ENCODE results near the gene HAUS8. TPM values are rescaled to one million over a fixed set of nuclear protein-coding genes. Genes with fewer than 3 reads are reported as not detected.

HAUS8 gene
- total RNA-seq, 2 donors from 2014 or later: 1.6 to 2.3 TPM

DNA sequence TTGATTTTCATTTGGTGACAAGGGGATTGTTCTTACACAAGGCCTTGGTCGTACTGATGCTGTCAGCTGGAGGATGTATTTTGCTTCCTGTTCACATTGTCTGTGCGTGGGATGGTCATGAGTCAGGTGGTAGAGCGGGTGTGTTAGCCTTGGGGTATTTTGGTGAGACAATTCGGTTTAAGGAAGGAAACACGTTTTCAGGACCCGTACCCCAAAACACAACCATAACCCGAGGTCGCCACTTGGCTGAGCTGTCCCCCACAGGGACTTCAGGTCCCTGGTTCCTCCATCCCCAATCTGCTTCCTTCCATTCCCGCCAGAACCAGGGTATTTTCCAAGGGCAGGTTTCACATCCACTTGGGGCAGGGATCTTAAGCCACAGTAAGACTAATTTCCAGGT is 15.3 kb upstream of the HAUS8 start:
- TF ChIP-seq CTCF (IDR thresholded peaks at IDR 0.05) (no peak), POLR2A (IDR thresholded peaks at IDR 0.05) (no peak)
- intact Hi-C loops (cut with DNase I): no loop called here
- no peaks in the 10 kb centered on the region for H3K9me3 ChIP-seq
- H3K4me3 ChIP-seq: no peak overlapping the region
- H3K36me3 ChIP-seq (replicated peaks in 1 of 2; ENCODE audit: insufficient read depth in 1 of 2, low read depth in 2 of 2): no peaks in the 10 kb centered on the region
- no peak for ATAC-seq
- 86 to 89% methylated on average over 9 of the region's 9 CpGs for WGBS, 2 donors
- H3K27ac ChIP-seq: peak overlapping the region in 1 of 4 donors; percentile 71
- DNase-seq: peak in 1 of 4 donors; percentile 64
- no peaks in the 10 kb centered on the region for H3K4me1 ChIP-seq
- no peaks in the 10 kb centered on the region for H3K27me3 ChIP-seq

GRCh38 chr19:17088552-17088951 is 13.3 kb upstream of the HAUS8 start:
- H3K27me3 ChIP-seq: no peaks in the 10 kb centered on the region
- WGBS, 2 donors: 83 to 97% methylated on average over 4 to 5 of the region's 5 CpGs
- H3K36me3 ChIP-seq (replicated peaks in 1 of 2; ENCODE audit: insufficient read depth in 1 of 2, low read depth in 2 of 2): no peaks in the 10 kb centered on the region
- intact Hi-C loops (cut with DNase I): no loop called here
- no peak for TF ChIP-seq CTCF (IDR thresholded peaks at IDR 0.05)
- TF ChIP-seq POLR2A (IDR thresholded peaks at IDR 0.05): no peak
- no peak overlapping the region for H3K4me3 ChIP-seq
- DNase-seq: no peak
- H3K27ac ChIP-seq: no peak overlapping the region
- H3K4me1 ChIP-seq: no peaks in the 10 kb centered on the region
- no peaks in the 10 kb centered on the region for H3K9me3 ChIP-seq
- ATAC-seq: no peak

DNA sequence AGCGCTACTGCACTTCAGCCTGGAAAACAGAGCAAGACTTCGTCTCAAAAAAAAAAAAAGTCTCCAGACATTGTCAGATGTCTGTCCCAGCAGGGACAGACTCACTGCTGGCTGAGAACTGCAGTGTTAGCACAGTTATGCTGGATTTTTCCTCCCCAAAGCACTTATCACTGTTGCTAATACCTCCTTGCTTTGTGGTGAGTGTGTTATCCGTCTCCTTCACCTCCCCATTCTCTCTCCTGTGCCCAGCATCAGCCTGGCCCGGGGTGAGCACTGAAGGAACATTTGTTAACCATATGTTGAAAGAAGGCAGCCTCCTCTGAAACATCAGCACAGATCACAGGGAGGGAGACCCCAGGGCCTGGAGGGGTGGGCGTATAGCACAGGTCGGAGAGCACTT is 11.6 kb upstream of the HAUS8 start:
- intact Hi-C loops (cut with DNase I): no loop called here
- Histone ChIP-seq H3K9me3 (no peaks in the 10 kb centered on the region), H3K27me3 (no peaks in the 10 kb centered on the region), H3K4me1 (peaks cover 8% of the 10 kb centered on the region), H3K27ac (no peak overlapping the region), H3K36me3 (replicated peaks in 1 of 2; ENCODE audit: insufficient read depth in 1 of 2, low read depth in 2 of 2) (no peaks in the 10 kb centered on the region), H3K4me3 (no peak overlapping the region)
- ATAC-seq (no peak), DNase-seq (no peak)
- whole genome bisulfite sequencing, 2 donors: 88 to 96% methylated on average over 6 of the region's 6 CpGs
- TF ChIP-seq CTCF (IDR thresholded peaks at IDR 0.05): no peak
- no peak for TF ChIP-seq POLR2A (IDR thresholded peaks at IDR 0.05)

GRCh38 chr19:17086120-17086519 is 10.9 kb upstream of the HAUS8 start:
- H3K4me1 ChIP-seq: peaks cover 9% of the 10 kb centered on the region
- no peaks in the 10 kb centered on the region for H3K27me3 ChIP-seq
- intact Hi-C loops (cut with DNase I): no loop called here
- H3K36me3 ChIP-seq (replicated peaks in 1 of 2; ENCODE audit: insufficient read depth in 1 of 2, low read depth in 2 of 2): no peaks in the 10 kb centered on the region
- DNase-seq (no peak), ATAC-seq (no peak)
- no peak overlapping the region for H3K4me3 ChIP-seq
- 86 to 96% methylated on average over 13 of the region's 14 CpGs for WGBS, 2 donors
- TF ChIP-seq POLR2A (IDR thresholded peaks at IDR 0.05): no peak
- TF ChIP-seq CTCF (IDR thresholded peaks at IDR 0.05): no peak
- H3K27ac ChIP-seq: no peak overlapping the region
- no peaks in the 10 kb centered on the region for H3K9me3 ChIP-seq

Data from body of pancreas (tissue), 4 donors.